H9 (cell line): ENCODE measurements around the gene PPM1H. TPM values are rescaled to one million over a fixed set of nuclear protein-coding genes. Genes with fewer than 3 reads are reported as not detected.
A peak's percentile ranks its signal among the peaks of the same experiment; 100 is the strongest.

ENCODE experiments used
- DNase-seq: peaks from one replicate; pipeline ENCODE4 v3.0.0-alpha.2; 2017
- H2AFZ ChIP-seq: one replicate; pipeline ENCODE4 v1.6.1; 2013; ENCODE audit warnings: mild to moderate bottlenecking, low read length, control low read depth, moderate library complexity
- H2AK5ac ChIP-seq: 2 replicates; pipeline ENCODE4 v1.6.1; 2013; ENCODE audit warnings: low read length, control low read depth, mixed read lengths; ENCODE audit not compliant: insufficient read length
- H2BK120ac ChIP-seq: one replicate; pipeline ENCODE4 v1.6.1; 2013; ENCODE audit warnings: low read depth, mild to moderate bottlenecking, low read length, control low read depth, inconsistent platforms; ENCODE audit not compliant: poor library complexity, severe bottlenecking
- H2BK12ac ChIP-seq: 2 replicates; pipeline ENCODE4 v1.6.1; 2013; ENCODE audit warnings: low read length, control low read depth, mixed read lengths, low read depth; ENCODE audit not compliant: insufficient read length
- H2BK15ac ChIP-seq: 2 replicates; pipeline ENCODE4 v1.6.1; 2013; ENCODE audit warnings: low read depth, low read length, control low read depth
- H2BK20ac ChIP-seq: one replicate; pipeline ENCODE4 v1.6.1; 2013; ENCODE audit warnings: low read depth, mild to moderate bottlenecking, low read length, control low read depth, inconsistent platforms; ENCODE audit not compliant: poor library complexity, severe bottlenecking
- H2BK5ac ChIP-seq: 2 replicates; pipeline ENCODE4 v1.6.1; 2013; ENCODE audit warnings: low read length, control low read depth, mixed read lengths; ENCODE audit not compliant: insufficient read length
- H3K14ac ChIP-seq: 2 replicates; pipeline ENCODE4 v1.6.1; 2013; ENCODE audit warnings: low read length, control low read depth; ENCODE audit not compliant: insufficient read depth
- H3K18ac ChIP-seq: 2 replicates; pipeline ENCODE4 v1.6.1; 2013; ENCODE audit warnings: low read depth, mild to moderate bottlenecking, mixed read lengths, low read length, control low read depth; ENCODE audit not compliant: insufficient read length
- H3K23ac ChIP-seq: 2 replicates; pipeline ENCODE4 v1.6.1; 2013; ENCODE audit warnings: low read length, control low read depth, mixed read lengths, low read depth; ENCODE audit not compliant: insufficient read length
- H3K23me2 ChIP-seq: 2 replicates; pipeline ENCODE4 v1.6.1; 2013; ENCODE audit warnings: low read depth, mild to moderate bottlenecking, mixed read lengths, low read length, control low read depth; ENCODE audit not compliant: insufficient read length, poor library complexity, severe bottlenecking
- H3K27ac ChIP-seq: 2 replicates; pipeline ENCODE4 v1.5.1; 2013; ENCODE audit warnings: low read length, control low read depth, mixed read lengths, low read depth; ENCODE audit not compliant: insufficient read length
- H3K27me3 ChIP-seq: 2 replicates; pipeline ENCODE4 v1.6.1; 2013; ENCODE audit warnings: low read length, control low read depth, inconsistent platforms; ENCODE audit not compliant: insufficient read depth
- H3K4ac ChIP-seq: 2 replicates; pipeline ENCODE4 v1.6.1; 2013; ENCODE audit warnings: low read depth, mild to moderate bottlenecking, control low read depth, inconsistent platforms, low read length, moderate library complexity
- H3K4me1 ChIP-seq: 2 replicates; pipeline ENCODE4 v1.6.1; 2013; ENCODE audit warnings: low read length, control low read depth, inconsistent platforms; ENCODE audit not compliant: insufficient read depth
- H3K4me2 ChIP-seq: 2 replicates; pipeline ENCODE4 v1.6.1; 2013; ENCODE audit warnings: low read length, control low read depth, mixed read lengths; ENCODE audit not compliant: insufficient read length, insufficient read depth
- H3K56ac ChIP-seq: 2 replicates; pipeline ENCODE4 v1.6.1; 2013; ENCODE audit warnings: low read depth, mild to moderate bottlenecking, mixed read lengths, low read length, control low read depth; ENCODE audit not compliant: insufficient read length
- H3K79me1 ChIP-seq: 2 replicates; pipeline ENCODE4 v1.6.1; 2013; ENCODE audit warnings: low read depth, mild to moderate bottlenecking, moderate library complexity, low read length, control low read depth, inconsistent platforms; ENCODE audit not compliant: insufficient read depth, poor library complexity, severe bottlenecking
- H3K79me2 ChIP-seq: 2 replicates; pipeline ENCODE4 v1.6.1; 2013; ENCODE audit warnings: low read length, control low read depth, inconsistent platforms; ENCODE audit not compliant: insufficient read depth
- H3K9ac ChIP-seq: 2 replicates; pipeline ENCODE4 v1.6.1; 2013; ENCODE audit warnings: low read length, control low read depth, mixed read lengths; ENCODE audit not compliant: insufficient read length; ENCODE audit errors: extremely low read depth
- H3K9me3 ChIP-seq: one replicate; pipeline ENCODE4 v1.6.1; 2013; ENCODE audit warnings: low read depth, low read length, inconsistent platforms; ENCODE audit not compliant: control insufficient read depth
- H3T11ph ChIP-seq: one replicate; pipeline ENCODE4 v1.6.1; 2013; ENCODE audit warnings: mild to moderate bottlenecking, low read length, control low read depth, inconsistent platforms
- H4K20me1 ChIP-seq: one replicate; pipeline ENCODE4 v1.6.1; 2013; ENCODE audit not compliant: control insufficient read depth, insufficient read length, insufficient read depth
- H4K5ac ChIP-seq: 2 replicates; pipeline ENCODE4 v1.6.1; 2013; ENCODE audit warnings: low read depth, mild to moderate bottlenecking, mixed read lengths, low read length, control low read depth; ENCODE audit not compliant: insufficient read length
- H4K8ac ChIP-seq: replicated peaks from 2 replicates; pipeline ENCODE4 v1.6.1; 2013; ENCODE audit warnings: low read length, control low read depth, mixed read lengths, low read depth; ENCODE audit not compliant: insufficient read length
- H4K91ac ChIP-seq: 2 replicates; pipeline ENCODE4 v1.6.1; 2013; ENCODE audit warnings: low read depth, mild to moderate bottlenecking, moderate library complexity, mixed read lengths, low read length, control low read depth; ENCODE audit not compliant: insufficient read length
- H3K27ac Mint-ChIP-seq, 3 experiments: 2 replicates in 2 of 3; 3 replicates in 1 of 3; pipeline ENCODE4 v1.8.0; 2020 to 2021; ENCODE audit warnings: mixed read lengths in 3 of 3, mild to moderate bottlenecking in 1 of 3, moderate library complexity in 1 of 3
- H3K27me3 Mint-ChIP-seq: 2 replicates; pipeline ENCODE4 v1.8.0; 2021; ENCODE audit warnings: low read depth, mild to moderate bottlenecking, moderate library complexity, mixed read lengths
- H3K36me3 Mint-ChIP-seq, 3 experiments: 2 replicates in 2 of 3; 3 replicates in 1 of 3; pipeline ENCODE4 v1.8.0; 2020 to 2021; ENCODE audit warnings: low read depth in 3 of 3, mixed read lengths in 3 of 3; ENCODE audit not compliant: insufficient read depth in 1 of 3
- H3K4me1 Mint-ChIP-seq, 2 experiments: 2 replicates each; pipeline ENCODE4 v1.8.0; 2020; ENCODE audit warnings: mixed read lengths in 2 of 2
- H3K4me3 Mint-ChIP-seq, 2 experiments: 2 replicates in 1 of 2; 3 replicates in 1 of 2; pipeline ENCODE4 v1.8.0; 2020 to 2021; ENCODE audit warnings: mild to moderate bottlenecking in 2 of 2, mixed read lengths in 2 of 2, moderate library complexity in 1 of 2
- H3K9me3 Mint-ChIP-seq, 2 experiments: 2 replicates in 1 of 2; 3 replicates in 1 of 2; pipeline ENCODE4 v1.8.0; 2020; ENCODE audit warnings: mild to moderate bottlenecking in 2 of 2, mixed read lengths in 2 of 2, moderate library complexity in 1 of 2
- WGBS: extraction: QIAGEN DNeasy Blood & Tissue Kit; methylation state at CpG from one replicate; pipeline ENCODE4 v1.1.7; 2013; ENCODE audit warnings: missing lambda C conversion rate, low lambda C conversion rate, mixed read lengths; ENCODE audit not compliant: insufficient read length; ENCODE audit errors: extremely low coverage; 5-methylcytosine and 5-hydroxymethylcytosine counted together
- total RNA-seq: library from RNA; stranded (reverse); gene quantifications from 2 replicates; pipeline ENCODE4 v1.2.1, GENCODE V29; 2021
- TF ChIP-seq, protein P1 (sequence below): fragments of 200-600 bp; sonication (generic); conservative IDR thresholded peaks from 3 replicates; pipeline ENCODE4 v1.8.0; 2021; ENCODE audit warnings: antibody characterized with exemption, mild to moderate bottlenecking

Gene PPM1H
- total RNA-seq, 1 experiment from 2014 or later: 22.1 TPM

DNA sequence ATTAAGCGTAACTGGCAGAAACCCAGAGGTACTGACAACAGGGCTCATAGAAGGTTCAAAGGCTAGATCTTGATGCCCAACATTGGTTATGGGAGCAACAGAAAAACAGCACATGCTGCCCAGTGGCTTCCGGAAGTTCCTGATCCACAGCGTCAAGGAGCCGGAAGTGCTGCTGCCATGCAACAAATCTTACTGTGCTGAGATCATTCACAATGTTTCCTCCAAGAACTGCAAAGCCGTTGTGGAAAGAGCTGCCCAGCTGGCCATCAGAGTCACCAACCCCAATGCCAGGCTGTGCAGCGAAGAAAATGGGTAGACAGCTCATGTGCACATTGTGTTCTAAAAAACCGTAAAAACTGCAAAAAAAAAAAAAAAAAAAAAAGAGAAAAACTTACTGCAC lies 276.0 kb downstream of the PPM1H start:
- TF ChIP-seq, protein P1, sequence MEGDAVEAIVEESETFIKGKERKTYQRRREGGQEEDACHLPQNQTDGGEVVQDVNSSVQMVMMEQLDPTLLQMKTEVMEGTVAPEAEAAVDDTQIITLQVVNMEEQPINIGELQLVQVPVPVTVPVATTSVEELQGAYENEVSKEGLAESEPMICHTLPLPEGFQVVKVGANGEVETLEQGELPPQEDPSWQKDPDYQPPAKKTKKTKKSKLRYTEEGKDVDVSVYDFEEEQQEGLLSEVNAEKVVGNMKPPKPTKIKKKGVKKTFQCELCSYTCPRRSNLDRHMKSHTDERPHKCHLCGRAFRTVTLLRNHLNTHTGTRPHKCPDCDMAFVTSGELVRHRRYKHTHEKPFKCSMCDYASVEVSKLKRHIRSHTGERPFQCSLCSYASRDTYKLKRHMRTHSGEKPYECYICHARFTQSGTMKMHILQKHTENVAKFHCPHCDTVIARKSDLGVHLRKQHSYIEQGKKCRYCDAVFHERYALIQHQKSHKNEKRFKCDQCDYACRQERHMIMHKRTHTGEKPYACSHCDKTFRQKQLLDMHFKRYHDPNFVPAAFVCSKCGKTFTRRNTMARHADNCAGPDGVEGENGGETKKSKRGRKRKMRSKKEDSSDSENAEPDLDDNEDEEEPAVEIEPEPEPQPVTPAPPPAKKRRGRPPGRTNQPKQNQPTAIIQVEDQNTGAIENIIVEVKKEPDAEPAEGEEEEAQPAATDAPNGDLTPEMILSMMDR: no peak
- Mint-ChIP-seq H3K27ac (peak overlapping the region; percentile 85 to 100 (median 96); a peak in 5 of 7 replicates), H3K27me3 (peaks cover 43% of the 10 kb centered on the region), H3K4me3 (peak overlapping the region; percentile 37 to 71; a peak in 4 of 5 replicates), H3K4me1 (peaks cover 74 to 76% of the 10 kb centered on the region in 2 experiments), H3K36me3 (peaks cover 10 to 20% (median 14%) of the 10 kb centered on the region in 3 experiments; a peak in 6 of 7 replicates), H3K9me3 (no peaks in the 10 kb centered on the region; a peak in 2 of 5 replicates)
- Histone ChIP-seq H2BK12ac (peak overlapping the region; percentile 83), H3K27me3 (peaks cover 8% of the 10 kb centered on the region; the same call in 1 of the 2 replicates), H3K23ac (no peak overlapping the region), H4K91ac (peak overlapping the region; percentile 91), H2BK20ac (no peak overlapping the region), H4K20me1 (no peaks in the 10 kb centered on the region), H3K18ac (peak overlapping the region; percentile 64), H3K4me1 (peaks cover 37% of the 10 kb centered on the region), H3K9ac (no peak overlapping the region), H3K4me2 (no peak overlapping the region), H3K56ac (no peak overlapping the region), H4K8ac (no peak overlapping the region), H2BK15ac (no peak overlapping the region), H3K27ac (peak overlapping the region; percentile 22), H3K9me3 (no peaks in the 10 kb centered on the region), H3K79me1 (no peaks in the 10 kb centered on the region), H3K79me2 (no peaks in the 10 kb centered on the region), H2AFZ (no peak overlapping the region), H3K23me2 (no peaks in the 10 kb centered on the region), H2BK120ac (no peak overlapping the region), H2AK5ac (peak overlapping the region; percentile 79), H3K14ac (peak overlapping the region; percentile 31; the same call in 1 of the 2 replicates), H3T11ph (no peak overlapping the region), H4K5ac (peak overlapping the region; percentile 23), H3K4ac (0 out of 2 replicates have a peak overlapping the region, but pooled peaks have one; percentile 40), H2BK5ac (no peak overlapping the region)
- WGBS: no CpG with 5 or more reads among the region's 7 CpGs
- DNase-seq: no peak
